CD4-positive, CD25-positive, alpha-beta regulatory T cell (primary cell): ENCODE measurements around the gene NLN. TPM values are rescaled to one million over a fixed set of nuclear protein-coding genes. Genes with fewer than 3 reads are reported as not detected.

ENCODE experiments used
- ATAC-seq, 2 donors: fragments of 150-1000 bp; cut with Tn5 transposase; one replicate each; pipeline ENCODE4 v1.10.0; 2021; ENCODE audit warnings: low read depth in 2 of 2, moderate number of reproducible peaks in 2 of 2, moderate library complexity in 1 of 2
- DNase-seq, 3 donors: peaks; one replicate each; pipeline versions ENCODE4 v3.0.0 to v3.0.0-alpha.2; 2012 to 2022; ENCODE audit warnings: mixed read lengths in 1 of 3
- H3K27ac ChIP-seq: one replicate; pipeline ENCODE4 v1.7.0; 2013; ENCODE audit warnings: mild to moderate bottlenecking, low read length; ENCODE audit not compliant: insufficient read depth, poor library complexity, severe bottlenecking
- H3K27me3 ChIP-seq: one replicate; pipeline ENCODE4 v1.7.0; 2013; ENCODE audit warnings: low read length; ENCODE audit not compliant: control insufficient read depth, insufficient read depth
- H3K36me3 ChIP-seq: one replicate; pipeline ENCODE4 v1.7.0; 2013; ENCODE audit warnings: mild to moderate bottlenecking, low read length, moderate library complexity; ENCODE audit not compliant: control insufficient read depth, insufficient read depth
- H3K4me1 ChIP-seq: 2 replicates; pipeline ENCODE4 v1.7.0; 2013; ENCODE audit warnings: mild to moderate bottlenecking, low read length; ENCODE audit not compliant: insufficient read depth, control insufficient read depth, poor library complexity, severe bottlenecking
- H3K4me3 ChIP-seq: one replicate; pipeline ENCODE4 v1.7.0; 2013; ENCODE audit warnings: low read depth, mild to moderate bottlenecking, low read length, moderate library complexity
- H3K9me3 ChIP-seq, 2 experiments: 1 replicate in 1 of 2; 2 replicates in 1 of 2; pipeline ENCODE4 v1.7.0; 2013; ENCODE audit warnings: low read length in 2 of 2, mild to moderate bottlenecking in 1 of 2, moderate library complexity in 1 of 2; ENCODE audit not compliant: control insufficient read depth in 2 of 2
- H3K27ac Mint-ChIP-seq, 3 donors: one replicate each; pipeline ENCODE4 v1.8.0; 2020 to 2022; ENCODE audit warnings: mild to moderate bottlenecking in 3 of 3, mixed read lengths in 3 of 3, moderate library complexity in 2 of 3
- H3K27me3 Mint-ChIP-seq: one replicate; pipeline ENCODE4 v1.8.0; 2022; ENCODE audit warnings: mild to moderate bottlenecking, mixed read lengths
- H3K36me3 Mint-ChIP-seq: one replicate; pipeline ENCODE4 v1.8.0; 2020; ENCODE audit warnings: mixed read lengths
- H3K4me1 Mint-ChIP-seq, 4 donors: one replicate each; pipeline ENCODE4 v1.8.0; 2020 to 2022; ENCODE audit warnings: mixed read lengths in 4 of 4, mild to moderate bottlenecking in 1 of 4
- H3K4me3 Mint-ChIP-seq, 4 donors: one replicate each; pipeline ENCODE4 v1.8.0; 2020 to 2022; ENCODE audit warnings: mild to moderate bottlenecking in 4 of 4, mixed read lengths in 4 of 4, moderate library complexity in 3 of 4
- H3K9me3 Mint-ChIP-seq, 7 donors: one replicate each; pipeline ENCODE4 v1.8.0; 2020 to 2022; ENCODE audit warnings: mixed read lengths in 7 of 7, mild to moderate bottlenecking in 3 of 7, moderate library complexity in 2 of 7
- polyA plus RNA-seq, 4 donors: library from polyadenylated mRNA; unstranded; fragments of 300-500 nt; fragmentation: Illumina TruSeq; gene quantifications; one replicate each; pipeline ENCODE4 v1.2.3, GENCODE V29; 2021
- total RNA-seq: library from RNA; stranded (reverse); gene quantifications from one replicate; pipeline ENCODE4 v1.2.3, GENCODE V29; 2022

The NLN gene
- total and polyA plus RNA-seq, 5 donors from 2014 or later: 0.65 to 2.0 (median 1.7) TPM

DNA sequence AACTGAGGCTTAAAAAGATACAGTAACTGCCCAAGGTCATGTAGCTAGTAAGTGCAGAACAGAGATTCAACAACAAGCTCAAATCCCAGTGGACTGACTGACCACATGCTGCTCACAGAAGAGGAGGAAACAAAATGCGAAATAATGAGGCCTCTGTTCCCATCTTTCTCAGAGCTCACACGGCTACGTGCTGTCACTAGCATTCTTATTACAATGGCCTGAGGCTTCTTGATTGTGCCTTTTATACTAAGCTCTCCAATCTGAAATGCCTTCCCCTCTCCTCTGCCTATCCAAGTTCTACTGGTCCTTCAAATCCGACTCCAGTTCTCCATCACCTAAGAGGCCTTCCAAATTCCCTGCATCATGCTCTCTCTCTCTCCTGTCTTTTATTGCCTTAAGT lies 26.1 kb upstream of the NLN start:
- peaks cover 77% of the 10 kb centered on the region for H3K36me3 ChIP-seq
- Mint-ChIP-seq H3K9me3 (peaks cover 0 to 3% (median 0%) of the 10 kb centered on the region in 7 donors), H3K4me3 (no peak overlapping the region), H3K36me3 (peaks cover 37% of the 10 kb centered on the region), H3K4me1 (peaks cover 17 to 27% (median 21%) of the 10 kb centered on the region in 4 donors), H3K27me3 (no peaks in the 10 kb centered on the region), H3K27ac (no peak overlapping the region)
- DNase-seq: no peak
- no peak overlapping the region for H3K27ac ChIP-seq
- no peaks in the 10 kb centered on the region for H3K4me1 ChIP-seq
- H3K9me3 ChIP-seq: no peaks in the 10 kb centered on the region
- no peaks in the 10 kb centered on the region for H3K27me3 ChIP-seq
- no peak overlapping the region for H3K4me3 ChIP-seq
- no peak for ATAC-seq

DNA sequence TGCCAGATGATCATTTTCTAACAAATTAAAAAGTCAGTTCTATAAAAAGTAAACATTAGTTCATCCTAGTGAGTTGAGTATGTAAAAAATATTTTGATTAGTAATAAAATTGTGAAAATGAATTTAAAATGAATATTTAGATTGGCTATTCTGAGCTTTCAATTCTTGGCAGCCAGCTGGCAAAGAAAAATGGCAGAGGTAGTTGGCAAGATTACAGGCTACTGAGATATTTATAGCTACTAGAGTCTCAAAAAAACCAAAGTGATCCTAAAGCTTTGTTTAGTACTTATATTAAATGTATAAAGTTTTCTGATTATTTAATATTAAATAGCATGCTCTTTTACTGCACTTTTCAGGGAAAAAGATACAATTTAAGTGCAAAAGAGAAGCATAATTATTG lies 25.1 kb upstream of the NLN start:
- Histone ChIP-seq H3K4me1 (no peaks in the 10 kb centered on the region), H3K36me3 (peaks cover 78% of the 10 kb centered on the region), H3K27ac (no peak overlapping the region), H3K9me3 (no peaks in the 10 kb centered on the region), H3K27me3 (no peaks in the 10 kb centered on the region), H3K4me3 (no peak overlapping the region)
- Mint-ChIP-seq H3K4me1 (peaks cover 16 to 24% (median 20%) of the 10 kb centered on the region in 4 donors), H3K36me3 (peaks cover 36% of the 10 kb centered on the region), H3K4me3 (no peak overlapping the region), H3K9me3 (peaks cover 0 to 3% (median 0%) of the 10 kb centered on the region in 7 donors), H3K27ac (no peak overlapping the region), H3K27me3 (no peaks in the 10 kb centered on the region)
- ATAC-seq: no peak
- no peak for DNase-seq

DNA sequence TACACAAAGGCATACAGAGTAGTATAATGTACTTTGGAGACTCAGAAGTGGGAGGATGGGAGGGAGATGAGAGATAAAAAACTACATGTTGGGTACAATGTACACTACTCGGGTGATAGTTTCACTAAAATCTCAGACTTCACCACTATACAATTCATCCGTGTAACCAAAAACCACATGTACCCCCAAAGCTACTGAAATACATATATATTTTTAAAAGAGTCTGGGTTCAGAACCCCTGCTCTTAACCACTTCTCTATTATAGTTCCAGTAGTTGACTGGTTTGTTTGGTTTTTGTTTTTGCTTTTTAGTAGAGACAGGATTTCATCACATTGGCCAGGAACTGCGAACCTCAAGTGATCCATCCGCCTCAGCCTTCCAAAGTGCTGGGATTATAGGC lies 22.7 kb upstream of the NLN start:
- Mint-ChIP-seq H3K27me3 (no peaks in the 10 kb centered on the region), H3K27ac (no peak overlapping the region), H3K9me3 (peaks cover 0 to 3% (median 0%) of the 10 kb centered on the region in 7 donors), H3K4me1 (peaks cover 13 to 16% (median 15%) of the 10 kb centered on the region in 4 donors), H3K4me3 (no peak overlapping the region), H3K36me3 (peaks cover 38% of the 10 kb centered on the region)
- DNase-seq: no peak
- H3K4me3 ChIP-seq: no peak overlapping the region
- H3K4me1 ChIP-seq: no peaks in the 10 kb centered on the region
- ATAC-seq: no peak
- H3K27me3 ChIP-seq: no peaks in the 10 kb centered on the region
- no peak overlapping the region for H3K27ac ChIP-seq
- H3K9me3 ChIP-seq: no peaks in the 10 kb centered on the region
- H3K36me3 ChIP-seq: peaks cover 86% of the 10 kb centered on the region

- Mint-ChIP-seq H3K4me3 (no peak overlapping the region), H3K9me3 (peaks cover 0 to 3% (median 0%) of the 10 kb centered on the region in 7 donors), H3K36me3 (peaks cover 46% of the 10 kb centered on the region), H3K27me3 (no peaks in the 10 kb centered on the region), H3K27ac (no peak overlapping the region), H3K4me1 (peaks cover 13 to 30% (median 21%) of the 10 kb centered on the region in 4 donors)
- H3K36me3 ChIP-seq: peaks cover 85% of the 10 kb centered on the region
- DNase-seq (no peak), ATAC-seq (no peak)
- H3K27me3 ChIP-seq: no peaks in the 10 kb centered on the region
- H3K9me3 ChIP-seq: no peaks in the 10 kb centered on the region
- H3K4me3 ChIP-seq: no peak overlapping the region
- no peak overlapping the region for H3K27ac ChIP-seq
- no peaks in the 10 kb centered on the region for H3K4me1 ChIP-seq
Measured at GRCh38 chr5:65702036-65702435, 20.0 kb upstream of the NLN start.

- Mint-ChIP-seq H3K27ac (peak overlapping the region in 1 of 3 donors; percentile 7), H3K27me3 (no peaks in the 10 kb centered on the region), H3K4me1 (peaks cover 8 to 34% (median 13%) of the 10 kb centered on the region in 4 donors), H3K9me3 (peaks cover 0 to 1% (median 0%) of the 10 kb centered on the region in 7 donors), H3K36me3 (peaks cover 33% of the 10 kb centered on the region), H3K4me3 (no peak overlapping the region)
- Histone ChIP-seq H3K27me3 (no peaks in the 10 kb centered on the region), H3K36me3 (peaks cover 83% of the 10 kb centered on the region), H3K9me3 (no peaks in the 10 kb centered on the region), H3K27ac (no peak overlapping the region), H3K4me3 (no peak overlapping the region), H3K4me1 (no peaks in the 10 kb centered on the region)
- no peak for DNase-seq
- ATAC-seq: no peak
Measured at GRCh38 chr5:65704621-65705239, 17.3 kb upstream of the NLN start.

DNA sequence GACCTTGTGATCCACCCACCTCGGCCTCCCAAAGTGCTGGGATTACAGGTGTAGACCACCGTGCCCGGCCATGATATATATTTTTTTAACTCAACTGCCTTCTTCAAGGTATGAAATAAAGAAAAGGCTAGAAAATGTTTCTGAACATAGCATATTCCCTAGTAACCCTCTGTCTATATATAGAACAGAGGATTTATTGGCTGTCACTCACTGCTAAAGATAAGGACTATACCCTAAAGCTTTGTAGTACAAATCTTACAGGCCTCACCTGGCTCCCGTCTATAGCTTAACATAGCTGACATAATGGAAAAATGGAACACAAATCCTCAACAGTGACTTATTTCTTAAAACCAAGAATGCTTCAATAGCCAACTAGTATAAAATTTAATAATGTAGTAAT lies 14.3 kb upstream of the NLN start:
- no peak overlapping the region for H3K4me3 ChIP-seq
- Mint-ChIP-seq H3K4me3 (no peak overlapping the region), H3K27ac (no peak overlapping the region), H3K9me3 (peaks cover 0 to 1% (median 0%) of the 10 kb centered on the region in 7 donors), H3K27me3 (no peaks in the 10 kb centered on the region), H3K4me1 (peaks cover 13 to 54% (median 27%) of the 10 kb centered on the region in 4 donors), H3K36me3 (peaks cover 41% of the 10 kb centered on the region)
- DNase-seq: no peak
- no peaks in the 10 kb centered on the region for H3K9me3 ChIP-seq
- H3K36me3 ChIP-seq: peaks cover 90% of the 10 kb centered on the region
- no peaks in the 10 kb centered on the region for H3K4me1 ChIP-seq
- no peak for ATAC-seq
- H3K27ac ChIP-seq: no peak overlapping the region
- H3K27me3 ChIP-seq: no peaks in the 10 kb centered on the region

GRCh38 chr5:65708145-65708544 lies 13.9 kb upstream of the NLN start:
- H3K36me3 ChIP-seq: peaks cover 90% of the 10 kb centered on the region
- H3K4me3 Mint-ChIP-seq: no peak overlapping the region
- H3K27me3 ChIP-seq: no peaks in the 10 kb centered on the region
- no peak for DNase-seq
- ATAC-seq: no peak
- H3K27me3 Mint-ChIP-seq: no peaks in the 10 kb centered on the region
- peaks cover 13 to 53% (median 30%) of the 10 kb centered on the region in 4 donors for H3K4me1 Mint-ChIP-seq
- peak overlapping the region; percentile 14 for H3K27ac ChIP-seq
- peaks cover 4% of the 10 kb centered on the region for H3K4me1 ChIP-seq
- peaks cover 38% of the 10 kb centered on the region for H3K36me3 Mint-ChIP-seq
- H3K9me3 ChIP-seq: no peaks in the 10 kb centered on the region
- peaks cover 0 to 1% (median 0%) of the 10 kb centered on the region in 7 donors for H3K9me3 Mint-ChIP-seq
- peak overlapping the region in 1 of 3 donors; percentile 6 for H3K27ac Mint-ChIP-seq
- H3K4me3 ChIP-seq: no peak overlapping the region
